HG03520 (cell line): ENCODE data around the gene ABCB9.

Experiments used
- ATAC-seq: cut with Tn5 transposase; IDR thresholded peaks from one replicate; pipeline ENCODE4 v1.9.1; 2021; ENCODE audit warnings: mild to moderate bottlenecking, moderate library complexity; ENCODE audit not compliant: unreplicated experiment

The ABCB9 gene

DNA sequence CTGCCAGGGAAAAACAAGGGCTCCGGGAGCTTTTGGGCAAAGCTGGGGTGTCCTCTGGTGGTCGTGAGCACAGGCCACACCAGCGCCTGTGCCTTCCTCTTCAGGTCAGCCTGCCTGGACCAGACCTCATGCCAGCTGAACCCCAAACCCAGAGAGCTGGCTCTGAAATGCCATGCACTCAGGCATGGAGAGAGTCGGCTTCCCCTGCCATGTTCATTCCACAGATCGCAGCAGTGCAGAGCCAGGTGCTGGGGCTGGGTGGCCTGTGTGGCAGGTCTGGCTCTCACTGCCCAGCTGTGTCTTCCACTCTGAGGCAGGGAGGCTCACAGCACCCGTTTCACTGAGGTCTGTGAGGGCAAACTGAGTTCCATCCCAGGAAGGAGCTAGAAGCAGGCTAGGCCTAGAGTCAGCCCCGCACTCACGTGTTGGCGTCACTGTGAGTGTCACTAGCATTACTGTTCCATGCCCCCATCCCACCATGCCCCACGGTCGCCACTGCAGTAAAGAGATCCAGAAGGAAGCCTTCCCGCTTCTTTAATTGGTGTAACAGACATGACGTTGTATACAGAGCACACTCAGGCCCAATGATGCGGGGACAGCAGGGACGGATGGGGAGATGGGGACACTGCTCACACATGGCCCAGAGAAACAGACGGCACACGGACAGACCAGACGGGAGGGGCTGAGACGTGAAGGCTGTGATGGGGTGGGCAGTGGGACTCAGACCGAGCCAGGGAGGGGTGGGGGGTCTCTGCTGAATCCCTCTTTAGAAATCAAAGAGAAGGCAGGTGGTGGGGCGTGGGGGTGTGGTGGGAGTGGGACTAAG lies 16.9 kb upstream of the ABCB9 start:
- ATAC-seq: no peak

DNA sequence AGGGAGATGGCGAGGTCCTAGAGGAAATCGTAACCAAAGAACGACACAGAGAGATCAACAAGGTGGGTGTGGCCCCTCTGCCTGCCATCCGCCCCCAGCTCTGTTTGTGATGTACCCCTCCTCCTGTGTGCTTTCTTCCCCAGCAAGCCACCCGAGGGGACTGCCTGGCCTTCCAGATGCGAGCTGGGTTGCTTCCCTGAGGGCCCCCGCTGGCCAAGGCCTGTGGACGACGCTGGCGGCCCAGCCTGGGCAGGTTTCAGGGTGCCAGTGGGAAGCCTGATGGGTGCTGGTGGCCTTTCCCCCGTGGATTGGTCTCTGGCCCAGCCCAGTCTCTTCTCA lies 16.2 kb upstream of the ABCB9 start:
- no peak for ATAC-seq

DNA sequence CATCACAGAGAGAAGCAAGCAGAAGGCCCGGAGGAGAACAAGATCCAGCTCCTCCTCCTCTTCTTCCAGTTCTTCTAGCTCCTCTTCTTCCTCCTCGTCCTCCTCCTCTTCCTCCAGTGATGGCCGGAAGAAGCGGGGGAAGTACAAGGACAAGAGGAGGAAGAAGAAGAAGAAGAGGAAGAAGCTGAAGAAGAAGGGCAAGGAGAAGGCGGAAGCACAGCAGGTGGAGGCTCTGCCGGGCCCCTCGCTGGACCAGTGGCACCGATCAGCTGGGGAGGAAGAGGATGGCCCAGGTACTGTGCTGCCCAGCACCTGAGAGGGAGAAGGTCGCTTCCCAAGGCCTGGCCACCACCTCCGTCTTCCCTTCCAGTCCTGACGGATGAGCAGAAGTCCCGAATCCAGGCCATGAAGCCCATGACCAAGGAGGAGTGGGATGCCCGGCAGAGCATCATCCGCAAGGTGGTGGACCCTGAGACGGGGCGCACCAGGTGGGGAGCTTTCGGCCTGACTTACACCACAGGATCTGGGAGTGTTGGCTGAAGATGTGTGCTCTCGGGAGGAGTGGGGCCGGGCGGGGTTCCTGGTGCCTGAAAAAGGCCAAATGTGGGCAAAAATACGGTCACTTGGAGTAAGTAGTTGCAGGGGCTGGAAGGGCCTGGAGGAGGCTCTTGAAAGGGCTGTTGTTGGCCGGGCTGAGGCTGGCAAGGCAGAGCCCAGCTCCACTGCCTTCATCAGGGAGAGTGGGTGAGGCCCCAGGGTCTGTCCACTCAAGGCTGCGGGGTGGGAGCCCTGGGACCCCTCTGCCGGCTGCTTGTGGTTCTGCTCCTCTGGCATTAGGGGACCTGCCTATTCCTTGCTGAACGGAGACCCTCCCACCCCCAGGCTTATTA lies 15.6 kb upstream of the ABCB9 start:
- ATAC-seq: no peak

DNA sequence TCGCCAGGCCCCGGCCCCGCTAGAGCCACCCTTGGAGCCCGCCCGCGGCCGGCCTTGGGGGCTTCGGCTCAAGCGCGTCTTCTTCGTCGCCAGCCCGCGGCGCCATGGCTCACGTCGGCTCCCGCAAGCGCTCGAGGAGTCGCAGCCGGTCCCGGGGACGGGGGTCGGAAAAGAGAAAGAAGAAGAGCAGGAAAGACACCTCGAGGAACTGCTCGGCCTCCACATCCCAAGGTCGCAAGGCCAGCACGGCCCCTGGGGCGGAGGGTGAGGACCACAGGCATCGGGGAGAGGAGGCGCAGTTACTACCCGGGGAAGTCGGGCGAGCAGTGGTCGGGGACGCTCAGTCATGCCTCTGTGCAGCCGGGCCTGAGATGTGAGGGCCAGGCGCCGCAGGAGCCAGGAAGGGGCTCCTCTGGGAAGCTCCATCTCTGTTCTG lies 14.8 kb upstream of the ABCB9 start:
- ATAC-seq: peak; percentile 13

DNA sequence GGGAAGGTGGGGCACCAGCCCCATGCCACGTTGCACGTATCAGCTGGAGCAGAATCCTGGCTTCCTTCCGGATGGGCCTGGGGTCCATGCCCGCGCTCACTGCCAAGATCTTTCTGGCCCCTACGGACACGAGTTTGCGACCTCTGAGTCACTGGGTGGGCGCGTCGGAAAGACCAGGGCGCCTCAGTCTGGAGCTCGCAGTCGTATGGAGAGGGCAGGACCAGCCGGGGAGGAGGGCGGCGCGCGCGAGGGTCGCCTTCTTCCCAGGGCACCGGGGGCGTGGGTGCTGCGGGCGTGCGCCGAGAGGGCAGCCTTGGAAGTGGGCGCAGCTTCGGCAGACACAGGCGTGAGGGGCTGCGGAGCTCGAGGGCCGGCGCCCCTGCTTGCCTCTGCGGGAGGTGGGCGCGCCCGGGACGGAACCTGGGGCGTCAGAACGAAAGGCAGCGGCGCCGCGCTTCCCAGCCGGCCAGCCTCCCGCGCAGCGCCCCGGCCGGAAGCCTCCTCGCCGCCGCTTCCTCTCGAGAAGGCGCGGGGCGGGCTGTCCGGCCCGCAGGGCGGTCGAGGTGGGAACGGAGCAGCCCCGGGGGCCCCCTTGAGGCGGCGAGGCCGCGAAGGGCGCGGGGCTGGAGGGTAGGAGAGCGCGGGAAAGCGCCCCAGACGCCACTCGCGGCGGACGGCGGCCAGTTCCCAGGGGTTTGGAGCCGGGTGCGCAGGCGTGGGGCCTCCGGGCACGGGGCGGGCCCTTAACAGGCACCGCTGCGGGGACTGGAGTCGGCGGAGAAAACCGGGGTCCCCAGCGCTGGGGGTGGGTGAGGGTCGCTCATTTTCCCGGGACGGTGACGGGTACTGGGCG lies 14.1 kb upstream of the ABCB9 start, which contains the start of gene ARL6IP4:
ARL6IP4 (plus strand) TSS at position 499 of the 853 bp plus-strand sequence. CDS start 459 bp downstream, outside the sequence.
- ATAC-seq: peak; percentile 42

DNA sequence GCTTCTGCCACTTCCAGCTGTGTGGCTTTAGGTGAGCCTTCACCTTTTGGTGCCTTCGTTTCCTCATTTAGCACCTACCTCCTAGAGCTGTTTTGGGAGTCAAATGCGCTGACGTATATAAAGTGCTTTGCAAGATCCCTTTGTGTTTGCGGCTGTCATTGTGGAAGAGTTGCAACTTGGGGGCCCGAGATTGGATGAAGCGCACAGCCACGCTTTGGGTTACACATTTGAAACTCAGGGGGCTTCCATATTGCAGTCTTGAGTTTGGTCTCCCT lies 13.6 kb upstream of the ABCB9 start:
- no peak for ATAC-seq

DNA sequence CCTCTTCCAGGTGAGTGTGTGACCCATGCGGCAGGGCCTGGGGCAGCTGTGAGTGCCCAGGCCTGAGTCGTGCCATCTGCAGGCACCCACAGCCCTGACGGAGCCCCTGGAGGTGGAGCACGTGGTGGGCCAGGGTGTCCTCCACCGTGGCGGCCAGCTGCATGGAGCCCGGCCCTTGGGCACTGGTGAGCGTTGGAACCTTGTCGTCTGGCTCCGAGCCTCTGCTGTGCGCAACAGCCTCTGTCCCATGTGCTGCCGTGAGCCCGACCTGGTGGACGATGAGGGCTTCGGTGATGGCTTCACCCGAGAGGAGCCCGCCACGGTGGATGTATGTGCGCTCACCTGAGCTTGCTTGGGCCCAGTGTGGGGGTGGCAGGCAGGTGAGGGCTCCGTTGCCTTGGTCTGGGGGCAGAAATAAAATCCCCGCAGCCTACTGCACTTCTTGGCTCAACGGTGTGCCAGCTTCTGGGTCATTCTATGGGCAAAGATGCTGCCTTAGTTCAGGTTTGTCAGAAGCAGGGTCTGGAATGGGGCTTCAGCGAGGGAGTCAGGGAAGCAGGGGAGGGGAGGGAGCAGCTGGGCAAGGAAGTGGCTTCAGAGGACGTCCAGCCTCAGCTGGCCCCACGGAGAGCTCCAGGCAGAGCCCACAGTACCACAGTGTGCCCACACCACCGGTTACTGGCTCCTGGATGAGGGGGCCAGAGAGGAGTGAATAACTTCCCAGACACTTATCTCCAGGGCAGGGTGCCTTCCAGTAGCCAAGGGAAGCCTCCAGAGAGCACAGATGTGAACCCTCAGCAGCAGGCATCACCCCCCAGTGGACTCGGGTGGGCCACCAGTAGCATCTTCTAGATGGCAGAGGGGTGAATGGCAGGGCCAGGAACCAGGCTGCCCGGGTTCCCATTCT lies 13.0 kb upstream of the ABCB9 start:
- ATAC-seq: no peak

DNA sequence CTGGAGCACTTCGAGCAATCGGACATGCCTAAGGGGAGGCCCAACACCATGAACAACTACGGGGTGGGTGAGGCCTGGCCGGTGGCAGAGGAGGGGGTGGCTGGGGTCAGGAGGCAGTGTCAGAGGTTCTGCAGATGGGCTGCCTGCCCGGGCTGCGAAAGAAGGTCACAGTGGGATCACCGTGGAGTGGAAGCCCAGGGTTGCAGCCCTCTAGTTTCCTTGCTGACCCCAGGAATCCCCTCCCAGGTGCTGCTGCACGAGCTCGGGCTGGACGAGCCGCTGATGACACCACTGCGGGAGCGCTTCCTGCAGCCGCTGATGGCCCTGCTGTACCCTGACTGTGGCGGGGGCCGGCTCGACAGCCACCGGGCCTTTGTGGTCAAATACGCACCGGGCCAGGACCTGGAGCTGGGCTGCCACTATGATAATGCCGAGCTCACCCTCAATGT lies 12.3 kb upstream of the ABCB9 start:
- no peak for ATAC-seq

DNA sequence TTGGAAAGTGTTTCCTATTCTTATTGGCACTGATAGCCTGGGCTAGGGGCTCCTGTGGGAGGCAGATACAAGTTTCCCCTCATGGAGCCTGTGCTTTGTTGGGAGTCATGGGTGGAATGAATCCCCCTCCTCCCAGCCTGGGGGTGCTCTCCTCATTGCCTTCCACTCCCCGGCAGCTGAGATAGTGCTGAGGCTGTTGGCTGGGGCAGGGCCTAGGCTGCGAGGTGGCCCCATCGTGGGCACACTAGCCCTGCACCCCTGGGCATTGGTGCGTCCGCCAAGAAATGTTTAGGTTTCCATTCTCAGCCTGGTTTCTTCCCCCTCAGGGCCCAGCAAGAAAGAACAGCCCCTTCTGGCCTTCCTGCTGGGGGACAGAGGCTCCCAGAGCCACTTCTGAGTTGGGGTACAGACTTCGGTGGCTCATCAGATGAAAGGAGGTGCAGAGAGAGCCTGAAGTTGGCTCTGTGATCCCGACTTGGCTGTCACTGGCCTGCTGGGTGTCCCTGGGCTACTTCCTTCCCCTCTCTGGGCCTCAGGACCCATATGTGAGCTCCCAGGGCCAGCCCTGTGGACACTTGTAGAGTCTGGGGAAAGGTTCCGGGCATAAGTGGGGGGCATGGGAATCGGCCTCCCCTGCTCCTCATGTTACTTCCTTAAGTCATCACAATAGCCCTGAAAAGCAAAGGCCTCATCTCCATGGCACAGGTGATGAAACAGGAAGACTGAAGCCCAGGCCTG lies 11.6 kb upstream of the ABCB9 start:
- ATAC-seq: no peak

DNA sequence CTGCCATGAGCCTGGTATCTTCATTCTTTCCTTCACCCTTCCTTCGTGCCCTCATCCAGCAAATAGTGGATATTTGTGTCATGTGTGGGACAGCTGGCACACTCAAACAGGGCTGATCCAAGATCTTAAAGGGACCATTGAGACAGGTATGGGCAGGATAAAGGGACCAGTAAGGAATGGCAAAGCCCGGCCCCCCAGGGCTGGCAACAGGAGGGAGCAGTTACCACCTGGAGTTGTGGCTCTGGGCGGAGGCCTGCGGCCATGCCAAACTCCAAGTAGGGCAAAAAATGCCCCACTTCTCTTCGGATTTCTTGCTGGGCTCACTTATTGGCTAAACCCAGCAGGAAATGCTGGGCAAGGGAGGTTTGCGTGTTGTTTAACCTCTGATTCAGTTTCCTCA lies 10.9 kb upstream of the ABCB9 start:
- no peak for ATAC-seq

DNA sequence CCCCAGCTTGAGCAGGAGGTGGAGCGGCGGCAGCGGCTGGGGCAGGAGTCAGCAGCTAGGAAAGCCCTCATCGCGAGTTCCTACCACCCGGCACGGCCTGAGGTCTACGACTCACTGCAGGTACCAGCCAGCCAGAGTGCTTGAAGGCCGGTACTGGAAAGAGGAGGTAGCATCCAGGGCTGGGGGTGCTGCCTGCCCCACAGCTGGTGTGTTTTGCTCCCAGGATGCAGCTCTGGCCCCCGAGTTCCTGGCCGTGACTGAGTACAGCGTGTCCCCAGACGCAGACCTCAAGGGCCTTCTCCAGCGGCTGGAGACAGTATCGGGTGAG lies 10.3 kb upstream of the ABCB9 start:
- no peak for ATAC-seq

DNA sequence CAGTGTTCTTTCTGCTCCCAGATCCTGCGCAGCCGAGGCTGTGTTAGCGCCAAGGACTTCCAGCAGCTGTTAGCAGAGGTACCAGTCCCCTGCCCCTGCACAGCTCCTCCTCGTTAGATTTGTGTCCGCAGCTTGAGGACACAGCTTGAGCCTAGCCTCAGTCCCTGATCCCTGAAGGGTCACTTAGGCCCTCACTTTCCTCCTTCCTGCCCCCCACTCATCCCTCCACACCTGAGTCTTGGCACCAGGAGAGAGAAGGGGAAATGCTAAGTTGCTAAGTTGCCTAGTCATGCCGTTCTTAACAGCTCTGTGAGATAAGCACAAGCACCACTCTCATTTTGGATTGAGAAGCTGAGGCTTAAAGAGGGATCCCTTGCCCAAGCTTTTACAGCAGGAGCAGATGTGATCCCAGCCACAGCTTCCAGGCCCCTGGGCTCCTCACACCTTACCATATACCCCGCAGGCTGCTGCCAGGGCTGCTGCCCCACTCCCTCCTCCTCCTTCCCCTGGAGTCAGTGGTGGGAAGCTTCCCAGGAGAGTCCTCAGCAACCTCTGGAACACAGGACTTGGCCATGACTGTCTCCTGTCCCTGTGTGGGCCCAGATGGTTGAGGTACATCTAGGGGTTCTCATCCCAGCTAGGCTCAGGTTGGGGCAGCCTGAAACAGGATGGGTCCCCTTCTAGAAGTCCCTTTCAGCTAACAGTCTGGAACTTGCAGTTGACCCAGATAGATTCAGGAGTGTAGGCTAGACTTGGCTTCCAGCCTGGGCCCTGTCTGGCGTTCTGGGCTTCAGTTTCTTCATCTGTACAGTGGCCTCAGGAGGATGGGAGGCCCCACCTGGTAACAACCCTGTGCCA lies 9.8 kb upstream of the ABCB9 start:
- ATAC-seq: no peak

DNA sequence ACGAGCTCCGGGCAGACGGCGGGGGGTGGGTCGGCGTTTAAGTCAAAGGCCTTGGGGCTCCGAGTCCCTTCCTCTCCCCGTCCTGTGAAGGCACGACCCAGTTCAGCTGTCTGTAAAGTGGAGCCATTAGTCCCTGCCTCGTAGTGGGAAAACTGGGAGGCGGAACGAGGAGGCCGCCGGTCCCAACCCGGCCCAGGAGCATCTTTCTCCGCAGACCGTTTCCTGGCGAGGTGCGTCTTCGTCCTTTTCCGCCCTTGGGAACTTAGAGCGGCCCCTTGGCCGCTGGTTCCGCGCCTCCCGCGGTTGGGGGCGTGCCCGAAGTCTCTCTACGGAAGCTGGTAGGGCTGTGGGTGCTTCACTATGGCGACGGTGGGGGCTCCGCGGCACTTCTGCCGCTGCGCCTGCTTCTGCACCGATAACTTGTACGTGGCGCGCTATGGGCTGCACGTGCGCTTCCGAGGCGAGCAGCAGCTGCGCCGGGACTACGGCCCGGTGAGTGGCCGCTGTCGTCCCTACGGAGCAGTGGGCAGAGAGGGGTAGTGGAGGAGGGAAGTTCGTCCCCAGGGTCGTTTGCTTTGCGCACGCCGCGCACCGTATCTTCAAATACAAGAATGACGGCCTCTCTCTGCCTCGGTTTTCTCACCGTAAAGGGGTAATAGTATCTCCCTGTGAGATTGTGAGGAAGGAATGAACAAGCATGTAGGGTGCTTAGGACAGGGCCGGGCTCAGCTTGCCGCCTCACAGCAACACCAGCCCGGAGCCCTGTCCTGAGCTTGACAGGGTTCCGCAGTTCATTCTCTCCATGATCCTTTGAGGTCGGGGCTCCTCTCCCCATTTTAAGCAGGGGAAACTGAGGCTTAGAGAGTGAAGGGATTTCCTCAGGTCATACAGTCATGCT lies 8.9 kb upstream of the ABCB9 start, which contains the start of gene OGFOD2:
OGFOD2 (plus strand) TSS at position 353 of the 898 bp plus-strand sequence; CDS start at position 361, 8 bp downstream.
- peak; percentile 55 for ATAC-seq

DNA sequence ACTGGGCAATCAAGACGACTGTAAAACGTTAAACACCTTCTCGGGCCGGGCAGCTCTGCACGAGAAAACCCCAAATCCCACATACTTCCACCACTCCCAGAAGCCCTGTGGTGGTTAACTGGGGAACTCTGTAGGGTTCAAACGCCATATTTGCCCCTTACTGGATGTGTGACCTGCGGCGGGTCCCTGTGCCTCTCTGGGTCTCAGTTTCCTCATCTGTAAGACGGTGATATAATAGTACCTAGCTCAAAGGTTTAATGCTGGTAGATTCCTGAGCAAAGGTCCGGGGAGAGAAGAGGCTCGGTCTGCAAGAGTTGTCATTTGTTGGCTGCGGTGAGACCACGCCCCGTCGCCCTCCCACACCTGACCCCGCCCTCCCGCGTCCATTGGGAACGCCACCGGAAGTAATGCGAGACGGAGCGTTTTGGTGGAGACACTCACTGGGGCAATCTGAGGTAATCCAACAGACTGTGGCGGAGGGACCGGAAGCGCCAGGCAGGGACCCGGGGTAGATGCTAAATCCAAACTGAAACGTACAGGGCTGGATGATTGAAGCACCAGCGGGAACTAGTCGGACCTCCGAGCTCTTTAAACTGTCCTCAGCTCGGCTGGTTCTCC lies 8.1 kb upstream of the ABCB9 start:
- ATAC-seq: peak; percentile 73

DNA sequence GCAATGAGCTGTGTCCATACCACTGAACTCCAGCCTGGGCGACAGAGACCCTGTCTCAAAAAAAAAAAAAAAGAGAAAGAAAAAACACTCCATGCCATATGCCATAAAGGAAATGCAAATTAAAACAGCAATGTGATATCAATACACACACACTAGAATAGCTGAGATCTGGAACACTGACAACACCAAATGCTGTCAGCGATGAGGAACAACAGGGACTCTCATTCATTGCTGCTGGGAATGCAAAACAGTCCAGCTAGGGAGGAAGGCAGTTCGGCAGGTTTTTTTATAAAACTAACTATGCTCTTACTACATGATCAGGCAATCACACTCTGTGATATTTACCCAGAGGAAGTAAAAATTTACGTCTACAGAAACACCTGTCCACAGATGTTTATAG lies 3.4 kb upstream of the ABCB9 start:
- ATAC-seq: no peak

DNA sequence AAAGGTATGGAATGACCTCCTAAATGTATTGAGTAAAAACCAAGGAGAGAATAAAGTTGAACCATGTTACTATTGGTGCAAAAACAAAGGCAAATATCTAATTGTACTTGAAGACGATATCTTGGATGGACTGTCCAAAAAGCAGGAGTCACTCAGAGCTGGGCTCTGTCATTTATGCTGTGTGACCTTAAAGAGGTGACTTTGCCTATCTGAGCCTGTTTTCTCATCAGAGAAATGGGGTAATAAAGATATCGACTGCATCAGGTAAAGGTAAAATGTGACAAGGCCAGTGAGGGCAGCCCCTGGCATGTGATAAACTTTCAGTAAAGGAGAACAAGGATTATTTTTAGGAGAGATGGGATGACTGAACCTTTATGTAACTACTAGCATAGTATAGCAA lies 1.8 kb upstream of the ABCB9 start:
- ATAC-seq: no peak
